ENCODE data around the gene EPN2. TPM values are rescaled to one million over a fixed set of nuclear protein-coding genes. Genes with fewer than 3 reads are reported as not detected.

EPN2 gene
- total RNA-seq, 4 donors from 2014 or later = 18.9 to 31.8 (median 26.2) TPM

DNA sequence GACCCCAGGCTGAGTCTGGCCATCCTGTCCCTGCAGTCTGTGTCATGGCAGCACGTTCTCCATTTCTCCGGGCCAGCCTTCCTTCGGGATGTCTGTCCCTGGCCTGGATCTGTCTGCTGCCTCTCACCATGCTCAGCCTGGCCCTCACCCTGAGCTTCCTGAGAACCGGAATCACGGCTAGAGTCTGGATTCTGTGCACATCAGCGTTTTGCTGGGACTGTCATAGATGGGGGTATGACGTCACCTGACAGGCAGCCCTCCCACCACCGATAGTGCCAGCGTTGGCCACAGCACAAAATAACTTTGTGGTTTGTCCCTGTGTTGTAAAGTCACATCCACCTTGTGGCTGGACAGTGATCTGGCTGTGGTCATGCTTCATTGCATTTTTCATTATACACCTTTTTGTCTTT, 66.2 kb downstream of the EPN2 start:
- Histone ChIP-seq H3K27ac (peak overlapping the region; percentile 63 to 70 (median 70)), H3K27me3 (no peaks in the 10 kb centered on the region), H3K4me1 (peaks cover 46 to 49% of the 10 kb centered on the region in 2 donors), H3K36me3 (no peaks in the 10 kb centered on the region), H3K9me3 (no peaks in the 10 kb centered on the region), H3K4me3 (no peak overlapping the region)
- ATAC-seq = peak in 1 of 2 donors; percentile 22
- no peak for TF ChIP-seq POLR2A (IDR thresholded peaks at IDR 0.05)
- TF ChIP-seq, protein P1, sequence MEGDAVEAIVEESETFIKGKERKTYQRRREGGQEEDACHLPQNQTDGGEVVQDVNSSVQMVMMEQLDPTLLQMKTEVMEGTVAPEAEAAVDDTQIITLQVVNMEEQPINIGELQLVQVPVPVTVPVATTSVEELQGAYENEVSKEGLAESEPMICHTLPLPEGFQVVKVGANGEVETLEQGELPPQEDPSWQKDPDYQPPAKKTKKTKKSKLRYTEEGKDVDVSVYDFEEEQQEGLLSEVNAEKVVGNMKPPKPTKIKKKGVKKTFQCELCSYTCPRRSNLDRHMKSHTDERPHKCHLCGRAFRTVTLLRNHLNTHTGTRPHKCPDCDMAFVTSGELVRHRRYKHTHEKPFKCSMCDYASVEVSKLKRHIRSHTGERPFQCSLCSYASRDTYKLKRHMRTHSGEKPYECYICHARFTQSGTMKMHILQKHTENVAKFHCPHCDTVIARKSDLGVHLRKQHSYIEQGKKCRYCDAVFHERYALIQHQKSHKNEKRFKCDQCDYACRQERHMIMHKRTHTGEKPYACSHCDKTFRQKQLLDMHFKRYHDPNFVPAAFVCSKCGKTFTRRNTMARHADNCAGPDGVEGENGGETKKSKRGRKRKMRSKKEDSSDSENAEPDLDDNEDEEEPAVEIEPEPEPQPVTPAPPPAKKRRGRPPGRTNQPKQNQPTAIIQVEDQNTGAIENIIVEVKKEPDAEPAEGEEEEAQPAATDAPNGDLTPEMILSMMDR (IDR thresholded peaks at IDR 0.05 in 4 of 5, conservative IDR thresholded peaks at IDR 0.05 in 1 of 5) = no peak
- in situ Hi-C loops (cut with MboI; ENCODE audit: low sequenced_read_pairs in 4 of 4) = no loop called here
- no peak for DNase-seq
- intact Hi-C loops (cut with DNase I; ENCODE audit: low total_unique reads) = no loop called here

DNA sequence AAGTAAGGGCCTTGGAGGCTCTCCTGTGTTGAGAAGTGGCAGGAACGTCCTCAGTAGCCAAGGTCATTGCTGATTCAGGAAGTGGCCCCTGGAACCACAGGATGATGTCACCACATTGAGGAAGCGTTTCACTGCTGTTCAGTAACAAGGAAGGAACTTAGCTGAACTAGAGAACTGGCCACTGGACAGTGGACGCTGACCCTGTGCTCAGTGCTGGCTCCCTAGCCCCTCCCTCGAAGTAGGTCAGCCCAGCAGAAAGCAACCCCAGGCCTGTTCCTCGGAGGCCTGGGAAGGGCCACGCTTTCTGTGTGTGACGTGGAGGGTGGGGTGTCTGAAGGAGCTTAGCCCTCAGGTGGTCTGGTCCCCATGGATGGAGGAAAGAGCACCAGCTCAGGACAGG, 67.0 kb downstream of the EPN2 start:
- peak overlapping the region; percentile 63 to 70 (median 70) for H3K27ac ChIP-seq
- intact Hi-C loops (cut with DNase I; ENCODE audit: low total_unique reads) (no loop called here), in situ Hi-C loops (cut with MboI; ENCODE audit: low sequenced_read_pairs in 4 of 4) (no loop called here)
- no peaks in the 10 kb centered on the region for H3K36me3 ChIP-seq
- ATAC-seq (peak; percentile 51 to 66), DNase-seq (peak in 1 of 2 donors; percentile 52)
- H3K4me3 ChIP-seq = no peak overlapping the region
- no peak for TF ChIP-seq POLR2A (IDR thresholded peaks at IDR 0.05)
- TF ChIP-seq, protein P1 (IDR thresholded peaks at IDR 0.05 in 4 of 5, conservative IDR thresholded peaks at IDR 0.05 in 1 of 5) = no peak
- peaks cover 42 to 47% of the 10 kb centered on the region in 2 donors for H3K4me1 ChIP-seq
- no peaks in the 10 kb centered on the region for H3K9me3 ChIP-seq
- no peaks in the 10 kb centered on the region for H3K27me3 ChIP-seq

DNA sequence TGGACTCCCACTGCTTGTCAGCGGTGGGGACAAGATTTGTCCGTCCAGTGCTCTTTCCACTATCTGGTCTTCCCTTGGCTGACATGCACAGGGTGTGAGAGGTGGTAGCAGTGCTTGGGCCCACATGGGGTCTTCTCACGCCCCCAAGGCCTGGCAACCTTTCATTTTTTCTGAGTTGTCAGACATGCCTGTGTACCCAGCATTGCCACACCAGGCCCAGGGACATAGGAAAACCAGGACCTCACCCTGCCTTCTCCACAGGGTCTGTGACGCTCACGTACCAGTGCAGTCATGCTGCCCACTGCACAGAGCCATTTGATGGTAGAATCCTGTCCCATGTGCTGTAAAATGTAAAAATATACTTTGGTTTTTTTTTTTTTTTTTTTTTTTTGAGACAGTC, 67.6 kb downstream of the EPN2 start:
- Histone ChIP-seq H3K4me3 (no peak overlapping the region), H3K27ac (peak overlapping the region; percentile 63 to 70 (median 70)), H3K36me3 (no peaks in the 10 kb centered on the region), H3K27me3 (no peaks in the 10 kb centered on the region), H3K9me3 (no peaks in the 10 kb centered on the region), H3K4me1 (peaks cover 42 to 47% of the 10 kb centered on the region in 2 donors)
- in situ Hi-C loops (cut with MboI; ENCODE audit: low sequenced_read_pairs in 4 of 4) = no loop called here
- no peak for TF ChIP-seq POLR2A (IDR thresholded peaks at IDR 0.05)
- TF ChIP-seq, protein P1 (IDR thresholded peaks at IDR 0.05 in 4 of 5, conservative IDR thresholded peaks at IDR 0.05 in 1 of 5) = no peak
- no peak for ATAC-seq
- no peak for DNase-seq
- intact Hi-C loops (cut with DNase I; ENCODE audit: low total_unique reads) = no loop called here

DNA sequence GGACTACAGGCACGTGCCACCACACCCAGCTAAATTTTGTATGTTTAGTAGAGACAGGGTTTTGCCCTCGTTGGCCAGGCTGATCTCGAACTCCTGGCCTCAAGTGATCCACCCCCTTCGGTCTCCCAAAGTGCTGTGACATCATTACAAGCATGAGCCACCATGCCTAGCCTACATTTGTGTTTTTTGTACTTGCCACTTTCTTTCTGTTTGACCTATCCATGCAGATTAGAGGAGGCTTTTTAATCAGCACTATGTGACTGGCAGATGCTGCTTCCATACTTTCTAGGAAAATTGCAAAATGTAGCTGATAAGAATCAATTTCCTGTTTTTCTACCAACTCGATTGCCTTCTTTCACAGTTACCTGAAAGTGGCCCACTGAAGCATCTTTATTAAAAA, 68.1 kb downstream of the EPN2 start:
- Histone ChIP-seq H3K4me3 (no peak overlapping the region), H3K36me3 (peaks cover 0 to 5% of the 10 kb centered on the region in 2 donors), H3K4me1 (peaks cover 42 to 47% of the 10 kb centered on the region in 2 donors), H3K27ac (peak overlapping the region in 3 of 4 donors; percentile 63 to 70 (median 70)), H3K9me3 (no peaks in the 10 kb centered on the region), H3K27me3 (no peaks in the 10 kb centered on the region)
- intact Hi-C loops (cut with DNase I; ENCODE audit: low total_unique reads) (no loop called here), in situ Hi-C loops (cut with MboI; ENCODE audit: low sequenced_read_pairs in 4 of 4) (no loop called here)
- no peak for ATAC-seq
- TF ChIP-seq POLR2A (IDR thresholded peaks at IDR 0.05) = no peak
- no peak for DNase-seq

DNA sequence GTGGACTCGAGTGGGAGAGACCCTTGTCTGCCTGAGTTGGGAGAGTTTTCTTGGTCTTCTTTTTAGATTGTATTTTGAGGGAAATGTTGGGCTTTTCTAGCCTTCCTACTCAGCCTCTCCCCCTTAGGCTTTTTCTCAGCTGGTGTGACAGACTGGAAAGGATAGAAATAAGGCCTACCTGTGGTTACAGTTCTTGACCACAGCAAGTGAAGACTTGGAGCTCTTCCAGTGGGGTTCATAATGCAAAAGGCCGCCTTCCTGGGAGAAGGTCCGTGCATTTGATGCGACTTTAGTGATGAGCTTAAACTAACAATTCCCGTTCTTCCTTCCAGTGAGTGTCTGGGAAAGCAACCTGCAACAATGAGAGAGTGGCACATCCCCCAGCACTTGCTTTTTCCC, 68.6 kb downstream of the EPN2 start:
- H3K9me3 ChIP-seq = no peaks in the 10 kb centered on the region
- no peak for ATAC-seq
- TF ChIP-seq, protein P1 (IDR thresholded peaks at IDR 0.05 in 4 of 5, conservative IDR thresholded peaks at IDR 0.05 in 1 of 5) = no peak
- no peak for TF ChIP-seq POLR2A (IDR thresholded peaks at IDR 0.05)
- in situ Hi-C loops (cut with MboI; ENCODE audit: low sequenced_read_pairs in 4 of 4) (no loop called here), intact Hi-C loops (cut with DNase I; ENCODE audit: low total_unique reads) (no loop called here)
- no peak for DNase-seq
- H3K27ac ChIP-seq = peak overlapping the region in 1 of 4 donors; percentile 63
- H3K36me3 ChIP-seq = peaks cover 0 to 5% of the 10 kb centered on the region in 2 donors
- peaks cover 42 to 47% of the 10 kb centered on the region in 2 donors for H3K4me1 ChIP-seq
- no peak overlapping the region for H3K4me3 ChIP-seq
- H3K27me3 ChIP-seq = no peaks in the 10 kb centered on the region
